ENCODE measurements around the gene RHBDD1.

GRCh38 chr2:226790431-226790830 is 45.4 kb upstream of the RHBDD1 start:
- TF ChIP-seq EZH2 (IDR thresholded peaks at IDR 0.05; ENCODE audit: insufficient read depth, poor library complexity, severe bottlenecking) (no peak), EZH2phosphoT487 (IDR thresholded peaks at IDR 0.05; ENCODE audit: insufficient read depth, low read depth) (no peak)

Data from GM23248 (cell line).